Measurements from ENCODE around the gene FCN1.

Gene FCN1

GRCh38 chr9:134951461-134951860 is 33.7 kb upstream of the FCN1 start:
- no peak for FAIRE-seq

- FAIRE-seq: no peak
These were observed 32.9 kb upstream of the FCN1 start for GRCh38 chr9:134950386-134951210.

GRCh38 chr9:134949681-134950385 is 32.1 kb upstream of the FCN1 start:
- no peak for FAIRE-seq

GRCh38 chr9:134948149-134948548 is 30.4 kb upstream of the FCN1 start:
- no peak for FAIRE-seq

- FAIRE-seq: no peak
These were observed 29.7 kb upstream of the FCN1 start for GRCh38 chr9:134947265-134947955.

- no peak for FAIRE-seq
These were observed 29.0 kb upstream of the FCN1 start for GRCh38 chr9:134946663-134947062.

GRCh38 chr9:134945509-134946275 is 28.0 kb upstream of the FCN1 start:
- no peak for FAIRE-seq

GRCh38 chr9:134944916-134945315 is 27.2 kb upstream of the FCN1 start:
- no peak for FAIRE-seq

GRCh38 chr9:134944351-134944802 is 26.7 kb upstream of the FCN1 start:
- no peak for FAIRE-seq

- FAIRE-seq: no peak
These were observed 26.1 kb upstream of the FCN1 start for GRCh38 chr9:134943836-134944235.

GRCh38 chr9:134943411-134943810 is 25.7 kb upstream of the FCN1 start:
- no peak for FAIRE-seq

GRCh38 chr9:134942788-134943184 is 25.1 kb upstream of the FCN1 start:
- no peak for FAIRE-seq

- no peak for FAIRE-seq
These were observed 24.5 kb upstream of the FCN1 start for GRCh38 chr9:134942011-134942787.

- no peak for FAIRE-seq
These were observed 22.8 kb upstream of the FCN1 start for GRCh38 chr9:134940236-134941208.

- FAIRE-seq: no peak
These were observed 22.1 kb upstream of the FCN1 start for GRCh38 chr9:134939836-134940235.

GRCh38 chr9:134939080-134939733 is 21.5 kb upstream of the FCN1 start:
- FAIRE-seq: no peak

GRCh38 chr9:134938346-134939079 is 20.8 kb upstream of the FCN1 start:
- FAIRE-seq: no peak

GRCh38 chr9:134937566-134938345 is 20.0 kb upstream of the FCN1 start:
- FAIRE-seq: no peak

GRCh38 chr9:134937164-134937555 is 19.4 kb upstream of the FCN1 start:
- FAIRE-seq: no peak
